Measurements from ENCODE around the gene L3MBTL4.

L3MBTL4 gene

GRCh38 chr18:6366776-6367175 lies 47.9 kb downstream of the L3MBTL4 start:
- TF ChIP-seq, protein P1, sequence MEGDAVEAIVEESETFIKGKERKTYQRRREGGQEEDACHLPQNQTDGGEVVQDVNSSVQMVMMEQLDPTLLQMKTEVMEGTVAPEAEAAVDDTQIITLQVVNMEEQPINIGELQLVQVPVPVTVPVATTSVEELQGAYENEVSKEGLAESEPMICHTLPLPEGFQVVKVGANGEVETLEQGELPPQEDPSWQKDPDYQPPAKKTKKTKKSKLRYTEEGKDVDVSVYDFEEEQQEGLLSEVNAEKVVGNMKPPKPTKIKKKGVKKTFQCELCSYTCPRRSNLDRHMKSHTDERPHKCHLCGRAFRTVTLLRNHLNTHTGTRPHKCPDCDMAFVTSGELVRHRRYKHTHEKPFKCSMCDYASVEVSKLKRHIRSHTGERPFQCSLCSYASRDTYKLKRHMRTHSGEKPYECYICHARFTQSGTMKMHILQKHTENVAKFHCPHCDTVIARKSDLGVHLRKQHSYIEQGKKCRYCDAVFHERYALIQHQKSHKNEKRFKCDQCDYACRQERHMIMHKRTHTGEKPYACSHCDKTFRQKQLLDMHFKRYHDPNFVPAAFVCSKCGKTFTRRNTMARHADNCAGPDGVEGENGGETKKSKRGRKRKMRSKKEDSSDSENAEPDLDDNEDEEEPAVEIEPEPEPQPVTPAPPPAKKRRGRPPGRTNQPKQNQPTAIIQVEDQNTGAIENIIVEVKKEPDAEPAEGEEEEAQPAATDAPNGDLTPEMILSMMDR (IDR thresholded peaks at IDR 0.05; ENCODE audit: low read length, missing control alignments): no peak
- no peak for DNase-seq (ENCODE audit: low read depth)
- no peak overlapping the region for H3K4me3 ChIP-seq (replicated peaks; ENCODE audit: low read depth, low read length)

DNA sequence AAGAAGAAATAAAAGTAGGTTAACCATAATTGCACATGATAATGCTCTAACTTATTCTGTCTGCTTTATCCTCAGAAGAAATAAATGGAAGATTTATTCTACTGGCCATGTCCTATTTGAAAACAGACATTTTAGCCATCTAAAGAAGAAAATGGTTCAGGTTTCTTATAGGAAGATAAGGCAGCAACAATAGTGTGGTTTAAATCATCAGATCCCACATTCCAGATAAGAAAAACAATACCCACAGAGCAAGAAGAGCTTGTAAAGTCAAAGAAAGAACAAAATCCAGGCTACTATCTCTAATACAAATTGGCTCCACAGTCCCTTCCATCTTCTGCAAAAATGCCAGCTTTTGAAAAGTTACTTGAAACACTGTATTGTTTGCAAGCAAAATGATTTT lies 49.3 kb downstream of the L3MBTL4 start:
- TF ChIP-seq, protein P1 (IDR thresholded peaks at IDR 0.05; ENCODE audit: low read length, missing control alignments): no peak
- no peak for DNase-seq (ENCODE audit: low read depth)
- no peak overlapping the region for H3K4me3 ChIP-seq (replicated peaks; ENCODE audit: low read depth, low read length)

DNA sequence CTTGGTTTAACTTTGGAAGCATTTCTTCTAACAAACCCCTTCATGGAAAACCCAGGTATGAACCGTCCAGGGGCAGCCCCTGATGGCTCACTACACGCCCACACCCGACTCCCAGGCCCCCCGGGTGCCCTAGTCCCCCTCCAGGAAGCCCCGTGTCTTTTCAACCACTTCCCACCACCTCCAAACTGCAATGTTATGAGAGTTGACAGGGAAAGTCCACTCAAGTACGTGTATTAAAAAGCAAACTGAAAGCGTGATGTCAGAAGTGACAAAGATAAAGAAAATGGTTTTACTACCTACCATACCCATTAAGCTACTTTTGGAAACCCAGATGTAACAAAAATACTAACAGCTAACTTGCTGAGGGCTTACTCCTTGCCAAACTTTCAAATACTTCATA lies 51.5 kb downstream of the L3MBTL4 start:
- no peak overlapping the region for H3K4me3 ChIP-seq (replicated peaks; ENCODE audit: low read depth, low read length)
- TF ChIP-seq, protein P1 (IDR thresholded peaks at IDR 0.05; ENCODE audit: low read length, missing control alignments): no peak
- DNase-seq (ENCODE audit: low read depth): no peak

DNA sequence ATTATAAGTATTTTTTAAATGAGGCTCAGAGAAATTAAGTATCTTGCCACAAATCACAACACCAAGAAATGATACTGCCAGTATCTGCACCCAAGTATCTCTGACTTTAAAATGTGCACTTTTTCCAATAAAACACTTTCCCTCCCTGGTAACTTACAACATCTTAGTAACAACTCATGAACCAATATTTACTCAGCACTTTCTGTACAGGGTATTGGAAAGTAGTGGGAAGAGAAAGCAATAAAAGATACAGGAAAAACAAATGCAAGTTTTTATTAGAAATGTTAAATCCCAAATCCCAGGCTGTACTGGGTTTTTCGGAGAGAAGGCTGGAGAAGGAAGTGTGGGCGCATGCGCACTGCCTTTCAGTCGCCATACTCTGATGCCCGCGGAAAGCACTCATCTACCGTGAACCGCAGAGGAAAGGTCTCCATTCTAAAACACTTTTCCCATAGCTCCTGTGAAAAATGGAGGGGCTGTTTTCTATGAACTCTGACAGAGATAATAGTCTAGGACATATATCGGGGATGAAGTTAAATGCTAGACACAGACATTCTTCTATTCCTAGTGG lies 52.1 kb downstream of the L3MBTL4 start:
- TF ChIP-seq, protein P1 (IDR thresholded peaks at IDR 0.05; ENCODE audit: low read length, missing control alignments): no peak

GRCh38 chr18:6357668-6358067 lies 57.0 kb downstream of the L3MBTL4 start:
- no peak overlapping the region for H3K4me3 ChIP-seq (replicated peaks; ENCODE audit: low read depth, low read length)
- TF ChIP-seq, protein P1 (IDR thresholded peaks at IDR 0.05; ENCODE audit: low read length, missing control alignments): no peak
- no peak for DNase-seq (ENCODE audit: low read depth)

More for the DNA sequence above, 52.1 kb downstream of the L3MBTL4 start:
- DNase-seq (ENCODE audit: low read depth): no peak
- H3K4me3 ChIP-seq (replicated peaks; ENCODE audit: low read depth, low read length): no peak overlapping the region

DNA sequence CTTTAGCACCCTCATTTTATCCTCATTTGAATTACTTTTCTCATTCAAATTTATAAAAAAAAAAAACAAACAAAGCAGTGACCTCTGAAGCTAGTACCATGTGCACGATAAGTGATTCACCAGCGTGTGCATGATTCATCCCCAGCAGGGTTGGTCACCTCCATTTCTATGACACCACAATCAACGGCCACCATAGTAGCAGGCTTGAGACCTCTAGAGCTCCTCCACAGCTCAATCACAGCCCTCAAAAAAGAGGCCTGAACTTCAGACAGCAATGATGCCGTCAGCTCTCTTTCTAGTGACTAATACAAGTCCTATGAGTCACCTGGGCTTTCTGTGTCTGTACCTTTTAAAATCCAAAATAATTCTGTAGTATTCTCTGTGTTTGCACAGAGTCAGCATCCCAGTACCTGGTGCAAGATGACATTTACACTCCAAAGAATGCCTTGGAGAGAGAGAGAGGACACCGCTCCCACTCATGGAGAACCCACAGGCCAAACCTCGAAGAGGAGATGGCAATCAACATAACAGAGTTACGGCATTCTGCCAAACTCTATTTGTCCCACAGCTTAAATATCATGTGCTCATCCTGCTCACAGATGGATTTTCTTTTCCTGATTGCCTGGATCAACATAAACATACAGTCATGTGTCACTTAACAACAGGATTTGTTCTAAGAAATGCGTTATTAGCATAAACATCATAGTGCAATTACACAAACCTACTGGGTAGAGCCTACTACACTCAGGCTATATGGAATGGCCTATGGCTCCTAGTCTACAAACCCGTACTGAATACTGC lies 58.7 kb downstream of the L3MBTL4 start:
- TF ChIP-seq, protein P1 (IDR thresholded peaks at IDR 0.05; ENCODE audit: low read length, missing control alignments): no peak
- DNase-seq (ENCODE audit: low read depth): no peak
- H3K4me3 ChIP-seq (replicated peaks; ENCODE audit: low read depth, low read length): no peak overlapping the region
